H4 (cell line): Measurements from ENCODE around the gene ELF2. TPM values are rescaled to one million over a fixed set of nuclear protein-coding genes. Genes with fewer than 3 reads are reported as not detected.
"Not testable (repeated sequence)": the region's sequence is repeated elsewhere in the genome, so short reads cannot be mapped to it uniquely, and the experiment has no call there.

Experiments used
- DNase-seq: peaks from one replicate; pipeline ENCODE4 v3.0.0-alpha.2; 2015; ENCODE audit warnings: low spot score
- total RNA-seq: library from RNA; depleted of rRNA; stranded (reverse); fragments of >200 nt; shearing (Covaris generic); gene quantifications from 2 replicates; pipeline ENCODE4 v1.2.3, GENCODE V29; 2014; rRNA removed

Gene ELF2
- total RNA-seq, 1 experiment from 2014 or later: 33.7 TPM

DNA sequence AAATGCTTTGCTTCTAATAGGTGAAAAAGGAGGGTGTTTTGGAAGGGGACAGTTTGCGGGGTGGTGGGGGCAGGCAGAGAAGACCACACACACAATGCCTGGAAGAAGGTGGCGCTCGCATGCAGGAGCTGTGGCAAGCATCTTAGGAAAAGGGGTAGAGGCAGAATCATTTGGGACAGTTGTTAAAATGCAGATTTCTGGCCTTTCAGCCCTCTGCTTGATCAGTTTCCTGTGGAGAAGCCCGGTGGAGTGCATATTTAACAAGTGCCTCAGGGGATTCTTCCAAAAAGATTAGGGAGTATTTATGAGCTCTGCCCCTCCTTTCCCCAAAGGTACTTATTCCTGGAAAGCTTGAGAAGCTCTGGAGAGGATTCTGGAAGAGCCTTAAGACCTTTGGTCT lies 156.6 kb downstream of the ELF2 start:
- DNase-seq: no peak

DNA sequence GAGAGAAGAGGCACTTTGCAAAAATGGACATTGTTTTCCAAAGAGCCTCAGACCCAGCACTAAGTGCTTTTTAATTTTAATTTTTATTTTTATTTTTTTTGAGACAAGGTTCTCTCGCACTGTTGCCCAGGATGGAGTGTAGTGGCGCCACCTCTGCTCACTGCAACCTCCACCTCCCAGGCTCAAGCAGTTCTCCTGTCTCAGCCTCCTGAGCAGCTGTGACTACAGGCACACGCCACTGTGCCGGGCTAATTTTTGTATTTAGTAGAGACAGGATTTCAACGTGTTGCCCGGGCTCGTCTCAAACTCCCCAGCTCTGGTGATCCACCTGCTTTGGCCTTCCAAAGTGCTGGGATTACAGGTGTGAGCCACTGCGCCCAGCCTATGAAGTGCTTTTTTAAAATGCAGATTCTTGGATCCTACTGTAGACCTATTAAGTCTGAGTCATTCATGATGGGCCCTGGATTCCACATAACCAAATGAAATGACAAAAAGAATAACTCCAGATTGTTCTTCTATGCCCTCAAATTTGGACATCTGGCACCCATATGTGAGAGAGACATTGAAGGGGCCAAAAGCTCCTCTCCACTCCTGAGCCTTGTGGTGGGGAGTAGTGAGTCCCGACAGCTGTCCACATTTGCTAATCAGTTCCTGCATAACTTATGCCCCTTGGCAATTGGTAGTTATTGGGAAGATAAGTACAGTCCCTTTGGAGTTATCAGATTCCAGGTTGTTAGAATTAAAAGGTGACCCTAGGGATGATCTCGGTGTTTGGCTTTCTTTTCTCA lies 157.9 kb downstream of the ELF2 start:
- no peak for DNase-seq

DNA sequence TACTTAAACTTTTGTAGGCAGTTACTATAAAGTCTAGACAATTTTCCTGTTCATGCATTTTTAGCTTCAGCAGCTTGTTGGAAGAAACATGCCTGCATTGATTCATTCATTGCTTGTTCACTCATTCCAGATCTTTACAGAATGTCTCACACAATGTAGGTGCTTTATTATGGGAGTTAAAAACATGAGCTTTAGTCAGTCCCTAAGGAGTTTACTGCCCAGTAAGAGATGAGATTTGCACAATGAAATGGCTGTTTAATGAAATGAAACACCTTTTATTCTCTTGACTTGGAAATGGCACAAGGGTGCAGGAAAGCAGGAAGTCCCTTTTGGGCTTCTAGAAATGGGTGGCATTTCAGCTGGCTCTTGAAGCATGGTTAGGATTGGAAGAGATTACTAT lies 158.5 kb downstream of the ELF2 start:
- no peak for DNase-seq

DNA sequence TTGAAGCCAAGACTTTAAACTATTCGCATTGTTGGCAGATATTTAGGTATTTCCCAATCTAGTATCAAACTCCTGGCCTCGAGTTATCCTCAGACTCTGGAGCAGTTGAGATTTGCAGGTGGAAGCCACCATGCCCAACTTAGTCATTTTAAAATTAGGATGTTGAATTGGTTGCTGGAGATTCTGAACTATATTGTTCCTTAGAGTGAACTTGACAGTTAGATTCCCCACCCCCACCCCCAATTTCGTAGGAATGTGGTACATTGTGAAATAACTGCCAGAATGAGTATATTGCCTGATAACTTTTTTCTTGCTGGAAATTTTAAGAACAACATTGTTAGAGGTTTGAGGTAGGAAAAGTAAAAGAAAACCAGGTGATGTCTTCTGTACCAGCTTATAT lies 159.2 kb downstream of the ELF2 start:
- no peak for DNase-seq

DNA sequence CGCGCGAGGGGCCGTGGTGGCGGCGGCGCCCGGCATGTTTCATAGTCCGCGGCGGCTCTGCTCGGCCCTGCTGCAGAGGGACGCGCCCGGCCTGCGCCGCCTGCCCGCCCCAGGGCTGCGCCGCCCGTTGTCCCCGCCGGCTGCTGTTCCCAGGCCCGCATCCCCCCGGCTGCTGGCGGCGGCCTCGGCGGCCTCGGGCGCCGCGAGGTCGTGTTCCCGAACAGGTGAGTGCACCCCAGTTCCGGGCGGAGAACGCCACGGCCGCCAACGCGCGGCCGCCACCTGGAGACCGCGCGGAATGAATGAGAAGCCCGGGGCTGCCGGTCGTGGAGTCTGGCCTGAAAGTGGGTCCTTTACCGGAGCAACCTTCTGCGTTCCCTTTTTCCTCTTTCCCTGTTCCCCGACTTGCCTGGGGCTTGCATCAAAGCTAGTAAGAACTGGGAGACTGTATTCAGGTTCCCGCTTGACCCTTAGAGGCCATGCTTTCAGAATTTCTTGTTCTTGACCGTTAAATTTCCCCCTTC lies 161.0 kb downstream of the ELF2 start:
- no peak for DNase-seq

DNA sequence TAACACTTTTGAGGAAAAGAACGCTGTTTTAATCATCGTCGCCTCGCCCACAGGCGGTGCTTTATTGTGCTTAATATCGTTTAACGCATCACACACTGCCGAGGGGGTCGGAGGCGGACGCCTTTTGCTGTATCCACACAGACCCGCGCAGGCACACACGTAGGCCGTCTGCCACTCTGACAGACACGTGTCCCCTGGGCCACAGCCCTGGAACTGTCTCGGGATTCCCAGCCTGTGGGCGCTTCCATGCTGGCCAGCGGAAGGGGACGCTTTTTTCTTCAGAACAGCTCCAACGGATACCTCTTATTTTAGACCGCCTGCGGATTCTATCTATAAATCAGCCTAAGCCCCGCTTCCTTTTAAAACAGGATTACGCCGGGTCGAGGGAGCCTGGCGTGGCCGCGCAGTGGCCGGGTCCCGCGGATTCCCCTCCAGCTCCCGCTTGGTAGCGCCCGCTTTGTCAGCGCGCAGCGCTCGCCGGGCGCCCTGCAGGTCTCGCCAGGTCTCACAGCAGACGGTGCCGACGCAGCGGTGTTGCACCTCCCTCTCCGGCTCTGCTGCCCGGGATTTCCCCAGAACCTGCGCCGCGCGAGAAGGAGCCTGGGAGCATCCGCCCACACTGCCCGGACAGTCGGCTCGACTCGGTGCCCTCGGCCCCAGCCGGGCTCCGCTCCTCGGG lies 161.6 kb downstream of the ELF2 start, which contains the start of gene NOCT:
Gene NOCT (plus strand): TSS at position 513 of the 679 bp plus-strand sequence. CDS start 201 bp downstream, outside the sequence.
- peak; percentile 90 for DNase-seq

DNA sequence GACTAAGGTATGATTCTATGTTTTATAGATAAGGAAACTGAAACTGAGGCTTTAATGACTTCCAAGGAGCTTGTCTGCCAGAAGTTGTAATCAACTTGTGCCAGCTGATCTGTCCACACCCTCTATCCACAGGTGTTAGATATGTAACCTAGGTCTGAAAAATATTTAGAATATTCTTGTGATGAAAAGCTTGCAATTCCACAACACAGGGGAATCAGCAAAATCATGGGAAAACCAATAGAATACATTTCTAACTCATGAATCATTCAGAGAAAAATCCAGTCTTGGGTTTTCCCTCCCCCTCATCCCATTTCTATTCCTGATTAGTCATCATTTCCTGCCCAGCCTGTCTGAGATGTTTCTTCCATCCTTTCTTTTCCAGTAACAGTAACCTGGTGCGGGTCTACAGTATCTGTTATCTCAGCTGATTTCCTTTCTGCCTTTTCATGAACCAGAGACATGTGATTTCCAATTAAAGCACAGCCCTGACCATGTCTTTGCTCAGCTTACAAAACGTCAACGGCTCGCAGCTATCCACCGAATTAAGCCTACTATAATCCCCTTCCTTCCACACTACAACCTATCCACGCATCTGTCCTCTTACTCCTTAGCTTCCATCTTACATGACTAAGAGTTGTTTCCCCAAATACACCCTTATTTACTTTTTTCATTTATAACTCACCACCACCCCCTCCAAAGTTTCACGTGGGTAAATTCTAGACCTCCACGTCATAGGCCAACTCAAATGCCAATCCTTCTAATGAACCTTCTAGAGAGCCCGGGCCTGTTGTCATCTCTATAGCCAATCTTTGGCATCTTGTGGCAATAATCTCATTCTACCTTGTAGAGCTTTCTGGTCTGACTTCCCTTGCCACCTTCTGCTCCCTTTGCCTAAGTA lies 162.4 kb downstream of the ELF2 start:
- DNase-seq: peak; percentile 89

DNA sequence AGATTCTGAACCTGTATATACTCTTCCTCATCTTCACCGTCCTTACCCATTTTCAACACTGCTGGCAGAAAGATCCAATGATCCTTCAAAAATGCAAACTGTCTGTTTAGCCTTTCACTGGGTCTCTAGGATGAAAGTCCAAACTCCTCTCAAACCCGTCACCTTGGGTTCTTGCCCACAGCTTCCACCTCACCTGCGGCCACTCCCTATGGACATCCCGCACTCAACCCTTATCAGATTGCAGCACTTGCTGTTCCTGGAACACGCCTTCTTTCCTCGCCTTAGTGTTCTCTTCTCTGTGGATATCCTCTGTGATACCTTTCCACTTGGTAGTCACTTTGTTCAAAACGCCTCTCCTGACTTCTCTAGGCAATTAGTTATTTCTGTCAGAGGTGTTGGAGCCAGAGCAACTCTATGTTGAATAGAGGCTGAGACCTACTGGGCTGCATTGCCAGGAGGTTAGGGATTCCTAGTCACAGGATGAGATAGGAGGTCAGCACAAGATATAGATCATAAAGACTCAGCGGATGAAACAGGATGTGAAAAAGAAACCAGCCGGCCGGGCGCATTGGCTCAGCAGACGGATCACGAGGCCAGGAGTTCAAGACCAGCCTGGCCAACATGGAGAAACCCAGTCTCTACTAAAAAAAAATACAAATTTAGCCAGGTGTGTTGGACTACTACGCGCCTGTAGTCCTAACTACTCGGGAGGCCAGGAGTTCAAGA lies 165.6 kb downstream of the ELF2 start:
- DNase-seq: no peak

DNA sequence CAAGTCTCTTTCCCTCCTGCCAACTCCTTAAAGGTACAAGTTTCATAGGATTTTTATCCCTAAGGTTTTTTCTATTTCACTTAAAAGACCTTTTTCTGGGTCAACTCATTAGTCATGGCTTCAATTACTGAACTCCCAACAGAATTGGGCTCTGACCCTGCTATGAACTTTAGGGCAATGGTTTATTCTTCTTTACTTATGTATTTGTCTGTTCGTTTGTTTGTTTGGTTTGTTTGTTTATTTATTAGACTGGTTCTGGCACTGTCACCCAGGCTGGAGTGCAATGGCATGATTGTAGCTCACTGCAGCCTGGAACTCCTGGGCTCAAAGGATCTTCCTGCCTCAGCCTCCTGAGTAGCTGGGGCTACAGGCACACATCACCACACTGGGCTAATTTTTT lies 167.3 kb downstream of the ELF2 start:
- no peak for DNase-seq

DNA sequence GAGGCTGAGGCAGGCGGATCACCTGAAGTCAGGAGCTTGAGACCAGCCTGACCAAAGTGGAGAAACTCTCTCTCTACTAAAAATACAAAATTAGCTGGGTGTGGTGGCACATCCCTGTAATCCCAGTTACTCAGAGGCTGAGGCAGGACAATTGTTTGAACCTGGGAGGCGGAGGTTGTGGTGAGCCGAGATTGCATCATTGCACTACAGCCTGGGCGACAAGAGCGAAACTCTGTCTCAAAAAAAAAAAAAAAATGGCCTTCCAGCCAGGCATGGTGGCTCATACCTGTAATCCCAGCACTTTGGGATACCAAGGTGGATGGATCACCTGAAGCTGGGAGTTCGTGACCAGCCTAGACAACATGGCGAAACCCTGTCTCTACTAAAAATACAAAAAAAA lies 168.7 kb downstream of the ELF2 start:
- DNase-seq: not testable (repeated sequence)

DNA sequence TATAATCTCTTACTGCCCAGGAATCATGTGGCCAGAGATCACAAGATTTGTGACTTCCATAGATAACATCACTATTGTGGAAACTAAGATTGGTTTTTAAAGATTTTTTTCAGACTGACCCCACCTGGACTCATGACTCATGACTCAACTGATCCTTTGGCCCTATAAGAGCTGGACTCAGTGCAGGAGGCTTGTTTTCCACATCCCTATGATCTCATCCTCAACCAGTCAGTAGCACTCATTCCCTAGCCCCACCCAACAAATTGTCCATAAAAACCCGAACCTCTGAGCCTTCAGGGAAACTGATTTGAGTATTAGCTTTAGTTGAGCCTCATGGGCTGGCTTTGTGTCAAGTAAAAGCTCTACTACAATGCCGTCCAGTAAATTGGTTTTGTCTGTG lies 169.4 kb downstream of the ELF2 start:
- DNase-seq: no peak

Other genes starting within 250 kb of the ELF2 start
- 11.9 and 15.1 TPM in 2 replicates for gene NOCT, start 161.4 kb downstream of the ELF2 start, total RNA-seq
- gene MGARP, start 103.0 kb upstream of the ELF2 start, total RNA-seq: 0.72 TPM in 1 of 2 replicates, not detected in the other
- 29.9 and 36.9 TPM in 2 replicates for gene NAA15, start 124.3 kb upstream of the ELF2 start, total RNA-seq
- 154 and 169 TPM in 2 replicates for gene NDUFC1, start 125.3 kb upstream of the ELF2 start, total RNA-seq